Subcutaneous adipose tissue (tissue), 4 donors: Measurements from ENCODE around the gene MEF2D. TPM values are rescaled to one million over a fixed set of nuclear protein-coding genes. Genes with fewer than 3 reads are reported as not detected.

Experiments used
- CTCF ChIP-seq: fragments of 450-650 bp; IDR thresholded peaks from one replicate; pipeline ENCODE4 v1.5.1; 2016; ENCODE audit warnings: low read depth, mild to moderate bottlenecking, control low read depth, antibody characterized with exemption, moderate library complexity
- total RNA-seq, 4 donors: library from RNA; depleted of rRNA; stranded (reverse); fragments of >200 nt; gene quantifications; one replicate each; pipeline ENCODE4 v1.1.0, GENCODE V29; 2016

The MEF2D gene
- total RNA-seq, 4 donors from 2014 or later = 18.9 to 46.5 (median 24.8) TPM

- TF ChIP-seq CTCF = no peak
These were observed 56.1 kb downstream of the MEF2D start for GRCh38 chr1:156444407-156445001.

- TF ChIP-seq CTCF = no peak
These were observed 57.3 kb downstream of the MEF2D start for GRCh38 chr1:156443286-156443685.

- no peak for TF ChIP-seq CTCF
These were observed 59.7 kb downstream of the MEF2D start for GRCh38 chr1:156440654-156441437.

DNA sequence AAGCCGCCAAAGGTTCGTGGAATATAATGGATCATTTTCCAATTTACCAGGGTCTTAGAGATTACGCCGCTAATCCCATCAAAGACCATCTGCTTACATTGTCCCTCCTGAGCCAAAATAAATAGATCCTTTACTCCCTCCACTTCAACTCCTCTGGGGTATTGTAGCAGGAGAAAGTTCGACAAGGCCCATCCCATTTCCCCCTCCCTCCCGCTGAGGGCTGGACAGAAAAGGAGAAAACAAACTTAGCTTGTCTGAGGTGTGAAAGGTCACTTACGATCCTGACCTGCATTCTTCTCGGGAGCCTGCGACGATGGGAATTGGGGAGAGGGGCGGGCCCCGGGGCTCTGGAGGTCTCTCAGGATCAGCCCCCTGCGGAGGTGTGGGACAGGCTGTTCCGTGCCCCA, 60.8 kb downstream of the MEF2D start:
- TF ChIP-seq CTCF = no peak

GRCh38 chr1:156439036-156439776, 61.4 kb downstream of the MEF2D start:
- no peak for TF ChIP-seq CTCF

DNA sequence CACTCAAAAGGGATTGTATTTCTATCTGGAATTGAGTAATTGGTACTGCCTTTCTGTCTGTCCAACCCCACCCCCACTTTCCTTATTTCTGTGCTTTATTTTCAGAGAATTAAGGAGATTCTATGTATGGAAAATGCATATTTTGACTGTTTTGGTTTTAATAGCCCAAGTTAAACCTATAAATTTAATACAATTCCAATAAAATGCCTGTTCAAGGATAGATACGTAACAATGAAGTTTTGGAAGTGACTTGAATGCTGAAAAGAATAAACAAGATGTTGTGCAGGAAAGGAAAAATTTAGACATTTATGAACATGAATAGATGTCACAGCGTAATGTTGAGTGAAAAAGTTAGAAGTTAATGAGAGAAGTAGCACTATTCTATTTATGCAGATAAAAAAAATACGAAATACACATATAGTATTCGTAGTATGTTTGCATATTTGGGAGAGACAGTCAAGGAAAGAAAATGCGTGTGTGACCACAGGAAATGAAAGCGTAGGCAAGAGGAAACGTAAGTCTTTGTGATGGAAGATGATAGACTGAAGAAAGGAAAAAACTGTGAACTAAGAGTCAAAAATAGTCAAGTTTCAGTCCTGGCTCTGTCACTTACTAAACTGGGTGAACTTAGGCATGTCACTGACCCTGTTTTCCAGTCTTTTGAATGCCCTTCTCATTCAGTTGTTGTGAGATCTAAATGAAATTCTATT, 62.1 kb downstream of the MEF2D start:
- no peak for TF ChIP-seq CTCF
